DMS114 treated with DMSO at 0.1 percent for 48 hours (cell line): ENCODE measurements around the gene ARPIN.
A peak's percentile ranks its signal among the peaks of the same experiment; 100 is the strongest.
"Not testable (repeated sequence)": the region's sequence is repeated elsewhere in the genome, so short reads cannot be mapped to it uniquely, and the experiment has no call there.

Source experiments
- DNase-seq: peaks from one replicate; lab custom pipeline; 2025; ENCODE audit not compliant: unreplicated experiment; lab: John Stamatoyannopoulos, UW

The ARPIN gene

DNA sequence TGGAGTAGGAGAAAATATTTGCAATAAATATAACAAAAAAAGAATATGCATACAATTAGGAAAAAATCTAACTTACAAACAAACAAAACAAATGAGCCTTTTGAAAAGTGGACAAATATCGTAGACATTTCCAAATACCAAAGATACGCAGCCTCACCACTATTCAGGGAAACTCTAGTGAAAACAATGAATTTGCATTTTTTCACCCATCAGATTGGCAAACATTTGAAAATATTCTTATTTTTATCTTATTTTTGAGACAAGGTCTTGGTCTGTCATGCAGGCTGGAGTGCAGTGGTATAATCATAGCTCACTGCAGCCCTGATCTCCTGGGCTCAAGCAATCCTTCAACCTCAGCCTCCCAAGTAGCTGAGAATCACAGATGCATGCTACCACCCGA, 34.4 kb downstream of the ARPIN start:
- DNase-seq = no peak

DNA sequence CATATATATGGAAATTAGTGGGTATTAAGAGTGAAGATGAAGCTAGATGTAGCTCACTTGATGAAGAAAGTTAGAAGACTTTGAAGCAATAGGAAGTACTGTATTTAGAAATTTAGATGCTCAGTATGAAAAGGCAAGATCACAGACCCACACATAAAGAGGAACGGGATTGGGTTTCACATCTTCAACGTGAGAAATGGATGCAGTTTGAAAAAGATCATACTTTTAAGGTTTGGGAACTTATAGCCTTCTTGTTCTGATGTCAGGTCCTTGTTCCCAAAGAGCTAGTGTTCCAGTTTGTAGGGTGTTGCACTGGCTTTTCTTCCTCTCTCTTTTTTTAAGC, 35.7 kb downstream of the ARPIN start:
- no peak for DNase-seq

DNA sequence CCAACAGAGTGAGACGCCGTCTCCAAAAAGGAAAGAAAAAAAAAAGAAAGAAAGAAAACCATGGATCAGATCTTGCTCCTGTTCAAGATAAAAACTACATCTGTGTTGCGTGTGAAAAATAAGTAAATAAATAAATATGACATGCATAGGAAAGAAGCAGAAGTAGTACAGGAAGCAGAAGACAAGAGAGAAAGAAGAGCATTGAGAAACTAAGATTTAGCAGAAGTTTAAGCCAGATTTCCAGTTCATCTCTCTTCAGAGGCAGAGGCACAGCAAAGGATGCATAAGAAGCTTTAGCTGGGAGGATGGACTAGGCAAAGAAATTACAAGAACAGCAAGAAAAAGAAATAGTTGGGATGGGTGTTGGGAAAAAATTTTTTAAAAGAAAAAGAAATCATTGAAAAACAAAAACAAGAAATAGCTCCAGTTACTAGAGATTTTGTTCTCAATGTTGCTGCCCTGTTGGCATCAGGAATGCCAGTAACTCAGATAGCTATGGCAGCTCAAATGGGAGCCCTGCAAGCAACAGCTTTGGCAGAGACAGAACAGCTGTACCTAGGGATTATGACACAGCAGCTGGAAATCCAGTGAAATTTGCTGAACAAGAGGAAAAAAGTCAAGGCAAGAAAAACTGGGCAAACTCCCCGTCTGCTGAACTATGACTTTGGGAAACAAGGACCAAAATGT, 36.2 kb downstream of the ARPIN start:
- no peak for DNase-seq

DNA sequence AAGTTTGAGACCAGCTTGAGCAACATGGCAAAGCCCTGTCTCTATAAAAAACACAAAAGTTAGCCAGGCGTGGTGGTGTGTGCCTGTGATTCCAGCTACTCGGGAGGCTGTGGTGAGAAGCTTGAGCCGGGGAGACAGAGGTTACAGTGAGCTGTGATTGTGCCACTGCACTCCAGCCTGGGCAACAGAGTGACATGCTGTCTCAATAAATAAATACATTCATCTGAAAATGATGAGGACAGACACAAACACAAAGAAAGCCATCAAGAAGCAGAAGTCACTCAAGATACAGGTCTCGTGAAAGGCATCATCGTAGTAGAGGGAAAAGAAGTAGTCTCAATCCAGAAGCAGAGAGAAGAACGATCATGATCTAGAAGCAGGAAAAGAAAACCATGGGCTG, 37.0 kb downstream of the ARPIN start:
- no peak for DNase-seq

DNA sequence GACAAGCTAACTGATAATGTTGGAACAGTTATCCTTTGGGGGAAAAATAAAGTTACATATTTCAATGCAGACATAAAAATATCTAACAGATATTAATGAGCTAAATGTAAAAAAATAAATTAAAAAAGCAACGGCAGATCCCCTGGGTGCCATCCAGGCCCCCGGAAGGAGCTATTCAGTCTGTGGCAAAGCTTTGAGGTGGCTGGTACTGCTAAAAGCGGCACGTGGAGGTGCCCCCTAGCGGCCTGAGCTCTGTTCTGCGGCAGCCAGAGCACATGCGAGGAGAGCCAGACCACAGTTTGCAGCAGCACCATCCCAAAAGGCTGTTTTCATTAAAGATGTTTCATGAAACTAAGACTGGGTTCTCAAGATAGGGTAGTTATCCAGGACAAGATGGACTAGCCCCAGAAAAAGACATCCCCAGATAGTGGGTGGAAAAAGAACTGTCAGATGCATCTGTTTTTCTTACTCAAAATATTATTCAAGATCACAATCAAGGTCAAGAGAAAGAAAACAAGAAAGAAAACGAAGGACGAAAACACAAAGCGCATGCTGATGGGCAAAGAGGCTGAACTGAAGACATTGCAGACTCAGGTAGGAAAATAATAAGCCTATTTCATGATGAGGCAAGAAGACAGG, 37.7 kb downstream of the ARPIN start:
- peak; percentile 87 for DNase-seq

DNA sequence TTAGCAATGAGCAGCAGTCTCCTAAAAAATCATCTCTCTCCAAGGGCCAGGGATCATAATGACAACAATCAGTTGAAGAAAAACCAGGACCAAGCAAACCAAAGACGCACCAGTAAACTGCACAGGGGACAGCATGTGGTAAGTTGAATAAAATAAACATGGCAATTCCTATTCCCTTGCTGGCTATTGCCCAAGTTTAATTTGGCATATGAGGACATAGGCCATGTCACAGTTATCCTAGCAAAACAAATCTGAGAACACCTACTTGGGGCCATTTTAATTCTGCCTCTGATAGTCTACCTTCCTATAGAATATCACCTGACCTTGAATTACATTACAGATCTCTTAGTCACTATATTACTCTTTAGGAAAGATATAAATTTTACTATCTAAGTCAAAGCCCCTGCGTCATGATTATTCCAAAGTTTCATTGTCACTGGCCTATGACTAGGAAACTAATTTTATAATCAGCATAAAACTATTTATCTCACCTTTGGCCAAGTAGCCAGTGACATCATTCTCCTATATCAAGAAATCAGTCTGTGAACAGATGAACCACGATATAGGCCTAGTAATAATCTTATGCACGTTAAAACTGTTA, 42.0 kb downstream of the ARPIN start:
- DNase-seq = no peak

DNA sequence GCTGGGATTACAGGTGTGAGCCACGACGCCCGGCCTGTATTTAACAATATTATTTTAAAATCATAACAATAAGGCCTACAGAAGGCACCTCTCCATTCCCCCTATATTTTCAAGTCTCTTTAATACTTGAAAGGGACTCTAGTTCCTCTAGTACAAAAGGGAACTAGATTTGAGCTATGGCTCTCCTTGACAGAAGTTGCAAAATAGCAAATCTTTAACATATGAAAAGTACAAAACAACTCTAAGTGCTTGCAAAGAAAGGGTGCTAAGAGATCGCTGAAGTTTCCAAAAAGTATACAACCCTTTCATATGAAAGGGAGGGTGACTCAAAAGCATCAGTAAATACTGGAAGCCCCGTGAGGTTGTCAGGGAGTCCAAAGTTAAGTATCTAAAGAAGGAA, 42.7 kb downstream of the ARPIN start:
- no peak for DNase-seq

DNA sequence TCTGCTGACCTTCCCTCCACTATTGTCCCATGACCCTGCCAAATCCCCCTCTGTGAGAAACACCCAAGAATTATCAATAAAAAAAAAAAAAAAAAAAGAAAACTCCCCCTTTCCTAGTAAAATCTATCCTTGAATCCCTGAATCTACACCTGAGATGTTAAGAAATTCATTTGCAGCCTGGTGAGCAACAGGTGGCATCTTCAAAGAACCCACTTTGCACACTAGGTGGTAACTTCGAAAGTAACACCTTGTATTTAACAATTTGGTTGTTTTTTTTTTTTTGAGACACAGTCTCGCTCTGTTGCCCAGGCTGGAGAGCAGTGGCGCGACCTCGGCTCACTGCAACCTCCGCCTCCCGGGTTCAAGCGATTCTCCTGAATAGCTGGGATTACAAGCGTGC, 43.3 kb downstream of the ARPIN start:
- not testable (repeated sequence) for DNase-seq

DNA sequence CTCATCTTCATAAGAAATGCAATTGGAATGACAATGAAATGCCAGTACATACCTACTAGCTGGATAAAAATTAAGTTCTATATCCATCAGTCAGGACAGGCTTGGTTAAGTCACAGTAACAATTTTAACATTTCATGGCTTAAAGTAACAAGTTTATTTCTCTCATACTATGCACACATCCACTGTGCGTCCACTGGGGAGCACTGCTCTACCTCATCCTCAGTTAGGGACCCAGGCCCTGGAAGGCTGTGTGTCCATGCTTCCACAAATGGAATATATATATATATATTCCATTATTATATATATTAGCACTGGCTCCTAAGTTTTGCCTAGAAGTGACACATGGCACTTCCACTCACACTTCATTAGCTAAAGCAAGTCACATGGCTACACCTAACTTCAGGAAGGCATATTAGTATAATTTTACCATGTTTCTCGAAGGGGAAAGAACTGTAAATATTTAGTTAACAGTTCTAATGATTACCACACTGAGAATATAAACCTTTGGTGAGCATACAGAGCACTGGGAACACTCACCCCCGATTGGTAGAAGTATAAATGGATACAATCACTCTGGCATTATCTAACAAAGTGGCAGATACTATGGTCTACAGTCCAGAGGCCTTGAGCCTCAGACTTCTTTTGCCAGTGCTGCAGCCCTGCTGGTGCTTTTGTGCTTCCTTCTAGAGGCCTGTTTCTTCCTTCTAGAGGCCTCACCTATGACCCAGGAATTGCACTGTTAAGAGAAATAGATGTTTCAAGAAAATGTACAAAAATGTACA, 47.6 kb downstream of the ARPIN start:
- no peak for DNase-seq

DNA sequence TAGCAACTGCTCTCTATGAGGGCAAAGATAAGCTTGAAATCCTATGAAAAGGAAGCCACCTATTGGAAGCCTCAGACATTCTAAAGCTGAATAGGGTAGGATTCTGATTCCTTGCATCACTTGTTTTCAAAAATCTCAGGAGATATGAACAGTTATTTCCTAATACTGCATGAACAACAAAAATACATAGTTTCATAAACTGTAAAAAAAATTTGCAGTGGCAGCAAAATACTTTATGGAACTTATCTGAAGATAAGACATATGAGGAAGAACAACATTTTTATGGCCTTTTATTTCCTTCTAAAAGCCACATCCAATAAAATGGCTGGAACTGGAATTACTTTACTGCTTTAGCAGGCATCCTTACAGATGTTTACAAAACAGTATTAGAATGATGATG, 48.8 kb downstream of the ARPIN start:
- no peak for DNase-seq

DNA sequence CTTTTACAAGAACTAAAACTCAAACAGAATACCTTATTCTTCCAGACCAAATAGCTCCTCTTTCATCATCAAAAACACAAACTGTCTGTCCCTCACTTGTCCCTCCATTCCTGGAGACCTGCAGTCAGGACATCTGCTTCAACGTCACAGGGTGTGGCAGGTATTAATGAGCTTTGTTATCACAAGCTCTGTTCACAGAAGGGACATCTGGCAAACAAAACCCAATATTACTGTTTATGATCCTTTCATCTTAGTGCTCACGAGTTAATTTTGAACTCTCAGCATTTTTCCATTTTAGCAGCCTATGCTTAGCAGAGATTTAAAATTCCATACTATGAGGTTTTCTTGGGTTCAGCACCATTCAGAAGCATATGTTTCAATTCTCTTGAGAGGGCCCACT, 51.9 kb downstream of the ARPIN start:
- DNase-seq = no peak

DNA sequence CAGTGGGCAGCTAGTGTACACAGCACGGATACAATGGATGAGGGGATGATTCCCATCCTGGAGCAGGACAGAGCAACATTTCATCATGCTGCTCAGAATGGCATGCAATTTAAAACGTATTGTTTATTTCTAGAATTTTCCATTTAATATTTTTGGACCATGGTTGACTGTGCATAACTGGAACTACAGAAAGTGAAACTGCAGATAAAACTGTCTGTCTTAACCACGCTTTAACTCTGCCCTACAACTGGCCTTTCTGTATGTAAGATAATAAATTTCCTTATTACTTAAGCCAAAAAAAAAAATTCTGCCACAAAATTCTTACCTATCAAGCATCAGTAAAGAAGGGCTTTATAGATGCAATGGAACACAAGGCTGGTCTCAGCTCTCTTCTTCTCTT, 52.3 kb downstream of the ARPIN start:
- DNase-seq = no peak

DNA sequence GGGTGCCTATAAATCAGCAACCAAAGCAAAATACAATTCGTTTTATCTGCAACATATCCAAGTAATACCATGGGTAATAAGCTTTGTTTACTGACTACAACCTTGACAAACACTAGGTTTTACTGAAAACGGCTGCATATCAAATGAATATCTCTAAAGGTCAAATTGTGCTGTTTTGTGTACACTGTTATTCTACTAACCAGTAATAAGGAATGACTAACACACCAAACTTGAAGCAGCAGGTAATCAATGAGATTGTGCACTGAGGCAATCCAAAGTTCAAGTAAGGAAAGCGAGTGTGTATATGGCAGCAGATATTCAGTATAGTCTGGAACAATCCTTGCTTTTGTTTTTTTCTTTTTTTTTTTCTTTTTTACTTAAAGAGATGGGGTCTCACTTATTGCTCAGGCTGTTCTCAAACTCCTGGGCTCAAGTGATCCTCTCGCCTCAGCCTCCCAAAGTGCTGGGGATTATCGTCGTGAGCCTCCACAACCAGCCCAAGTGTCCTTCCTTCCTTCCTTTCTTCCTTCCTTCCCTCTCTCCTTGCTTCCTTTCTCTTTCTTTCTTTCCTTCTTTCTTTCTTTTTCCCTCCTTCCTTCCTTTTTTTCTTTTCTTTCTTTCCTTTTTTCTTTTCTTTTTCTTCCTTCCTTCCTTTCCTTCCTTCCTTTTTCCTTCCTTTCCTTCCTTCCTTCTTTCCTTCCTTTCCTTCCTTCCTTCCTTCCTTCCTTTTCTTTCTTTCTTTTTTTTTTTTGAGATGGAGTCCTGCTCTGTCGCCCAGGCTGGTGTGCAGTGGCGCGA, 53.9 kb downstream of the ARPIN start:
- DNase-seq = no peak

DNA sequence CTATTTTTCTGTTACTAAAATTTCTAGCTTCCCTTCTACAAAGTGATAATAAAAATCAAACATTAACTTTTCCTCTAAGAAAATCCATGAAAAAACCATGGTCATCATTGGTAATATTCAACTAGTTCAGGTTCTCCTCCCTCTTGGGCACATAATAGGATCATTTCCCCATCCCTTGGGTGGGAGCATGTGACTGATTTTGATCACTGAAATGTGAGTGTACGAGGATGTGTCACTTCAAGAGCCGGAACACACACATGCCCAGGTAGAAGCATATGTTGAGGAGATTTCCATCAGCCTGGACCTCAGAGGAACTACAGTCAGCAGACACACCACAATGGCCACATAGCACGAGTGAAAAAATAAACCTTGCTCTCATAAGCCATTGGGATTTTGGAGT, 55.1 kb downstream of the ARPIN start:
- no peak for DNase-seq

DNA sequence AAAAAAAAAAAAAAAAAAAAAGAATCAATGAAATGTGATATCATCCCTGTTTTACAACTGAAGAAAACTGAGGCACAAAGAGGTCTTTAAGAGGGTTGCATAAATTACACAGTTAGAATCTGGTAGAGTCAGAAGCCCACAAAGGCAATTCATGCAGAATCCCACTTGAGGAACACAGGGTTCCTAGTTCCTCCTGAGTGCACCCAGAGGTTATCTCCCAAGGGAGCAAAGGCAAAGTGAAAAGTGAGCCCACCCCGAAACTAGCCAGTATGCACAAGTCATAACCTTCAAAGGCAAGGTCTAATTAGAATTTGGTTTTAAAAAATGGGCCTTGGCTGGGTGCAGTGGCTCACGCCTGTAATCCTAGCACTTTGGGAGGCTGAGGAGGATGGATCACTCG, 56.8 kb downstream of the ARPIN start:
- DNase-seq = no peak

DNA sequence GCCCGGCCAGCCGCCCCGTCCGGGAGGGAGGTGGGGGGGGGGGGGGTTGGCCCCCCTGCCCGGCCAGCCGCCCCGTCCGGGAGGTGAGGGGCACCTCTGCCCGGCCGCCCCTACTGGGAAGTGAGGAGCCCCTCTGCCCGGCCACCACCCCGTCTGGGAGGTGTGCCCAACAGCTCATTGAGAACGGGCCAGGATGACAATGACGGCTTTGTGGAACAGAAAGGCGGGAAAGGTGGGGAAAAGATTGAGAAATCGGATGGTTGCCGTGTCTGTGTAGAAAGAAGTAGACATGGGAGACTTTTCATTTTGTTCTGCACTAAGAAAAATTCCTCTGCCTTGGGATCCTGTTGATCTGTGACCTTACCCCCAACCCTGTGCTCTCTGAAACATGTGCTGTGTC, 57.9 kb downstream of the ARPIN start:
- DNase-seq = not testable (repeated sequence)

DNA sequence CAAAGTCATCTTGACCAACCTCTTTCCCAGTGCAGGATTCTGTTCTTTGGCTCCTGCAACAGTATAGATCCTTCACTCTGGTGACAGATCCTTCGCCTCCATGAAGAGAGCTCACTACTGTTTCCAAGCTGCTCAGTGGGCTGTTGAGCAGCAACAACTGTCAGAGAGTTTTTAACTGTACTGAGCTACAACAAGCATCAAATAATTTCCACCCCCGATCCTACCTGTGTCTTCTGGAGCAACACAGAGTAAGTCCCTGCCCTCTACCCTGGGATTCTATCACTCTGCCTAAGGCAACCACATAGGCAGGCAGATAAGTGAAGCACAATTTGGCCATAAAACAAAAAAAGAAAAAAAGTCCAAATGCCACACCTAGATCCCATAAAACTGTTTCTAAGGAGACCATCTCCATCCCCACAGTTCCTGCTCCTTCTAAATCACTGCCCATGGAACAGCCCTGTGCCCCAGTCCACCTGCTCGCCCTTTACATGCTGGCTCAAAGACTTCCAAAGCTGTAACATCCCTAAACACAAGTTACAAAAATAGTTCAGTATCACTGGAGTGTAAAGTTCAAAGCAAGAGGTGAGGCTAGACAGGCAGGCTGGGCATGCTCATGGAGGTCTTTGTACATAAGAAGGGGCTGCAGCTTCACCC, 60.3 kb downstream of the ARPIN start:
- no peak for DNase-seq

DNA sequence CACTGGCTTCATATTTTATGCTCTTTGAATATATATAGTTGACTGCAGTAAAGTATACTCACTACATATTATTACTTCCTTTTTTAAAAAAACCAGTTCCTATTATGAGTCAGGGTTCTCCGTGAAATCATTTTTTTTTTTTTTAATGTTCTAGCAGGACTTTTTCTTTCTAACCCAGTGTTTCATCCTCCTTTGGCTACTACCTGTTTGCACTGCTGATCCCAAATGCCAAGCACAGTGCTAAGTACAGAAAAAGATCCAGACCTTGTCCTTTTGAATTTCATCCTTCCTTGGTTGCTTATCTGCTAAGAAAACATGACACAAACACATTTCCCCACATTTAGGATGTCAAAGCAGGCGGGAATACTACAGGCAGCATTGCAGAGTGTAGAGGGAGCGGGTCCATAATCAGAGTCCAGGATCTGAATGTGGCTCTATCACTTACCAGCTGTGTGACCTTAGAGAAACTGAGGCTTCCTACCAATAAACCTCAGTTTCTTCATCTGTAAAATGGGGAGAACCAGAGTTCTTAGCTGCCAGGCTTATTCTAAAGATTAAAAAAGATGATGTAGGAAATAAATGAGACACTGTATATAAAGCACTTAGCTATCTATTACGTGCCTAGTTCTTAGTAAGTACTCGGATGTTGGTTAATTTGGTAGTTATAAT, 60.9 kb downstream of the ARPIN start:
- DNase-seq = no peak

DNA sequence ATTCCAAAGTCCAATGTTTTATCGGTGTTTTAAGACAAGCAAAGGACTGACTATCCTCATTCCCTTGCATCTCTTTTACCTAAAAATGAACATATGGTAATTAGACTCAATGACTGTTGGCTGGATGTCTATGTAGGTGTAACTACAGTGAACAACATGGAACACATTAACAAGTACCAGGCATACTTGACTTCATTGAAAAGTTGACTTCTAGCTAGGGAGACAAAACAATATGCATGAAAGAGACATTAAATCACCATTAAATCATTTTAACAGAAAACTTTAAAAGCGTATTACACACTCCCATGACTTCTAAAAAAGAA, 63.8 kb downstream of the ARPIN start:
- DNase-seq = no peak

DNA sequence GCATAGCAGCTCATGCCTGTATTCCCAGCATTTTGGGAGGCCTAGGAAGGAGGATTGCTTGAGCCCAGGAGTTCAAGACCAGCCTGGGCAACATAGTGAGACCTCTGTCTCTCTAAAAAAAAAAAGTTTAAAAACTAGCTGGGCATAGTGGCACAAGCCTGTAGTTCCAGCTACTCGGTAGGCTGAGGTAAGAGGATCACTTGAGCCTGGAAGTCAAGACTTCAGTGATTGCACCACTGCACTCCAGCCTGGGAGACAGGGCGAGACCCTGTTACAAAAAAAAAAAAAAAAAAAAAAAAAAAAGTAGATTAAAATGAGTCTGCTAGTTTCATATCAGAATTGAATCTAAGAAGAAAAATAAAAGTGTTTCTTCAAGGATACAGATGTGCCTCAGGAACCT, 65.7 kb downstream of the ARPIN start:
- DNase-seq = no peak
